NCI-H187 (cell line): Measurements from ENCODE around the gene ABCC10.
"Not testable (repeated sequence)": the region's sequence is repeated elsewhere in the genome, so short reads cannot be mapped to it uniquely, and the experiment has no call there.

Source experiments
- DNase-seq, 2 experiments: peaks; one replicate each; lab custom pipeline; 2025; lab: John Stamatoyannopoulos, UW

ABCC10 gene

GRCh38 chr6:43496370-43497128, 69.2 kb downstream of the ABCC10 start:
- DNase-seq, result no peak

GRCh38 chr6:43497129-43497396, 69.7 kb downstream of the ABCC10 start:
- DNase-seq, result no peak

- DNase-seq, result no peak
Measured at GRCh38 chr6:43497689-43498088, 70.3 kb downstream of the ABCC10 start.

GRCh38 chr6:43498291-43498690, 71.0 kb downstream of the ABCC10 start:
- not testable (repeated sequence) for DNase-seq

GRCh38 chr6:43499028-43499815, 71.9 kb downstream of the ABCC10 start:
- no peak for DNase-seq
